Measurements from ENCODE around the gene C12orf76. TPM values are rescaled to one million over a fixed set of nuclear protein-coding genes. Genes with fewer than 3 reads are reported as not detected.

C12orf76 gene
- total and polyA plus RNA-seq, 9 of the 15 experiments (the other 6 are each of a cell fraction or from before 2014, with no cell fraction given) = 6.3 to 38.6 (median 12.3) TPM

GRCh38 chr12:109995686-109996482 lies 52.4 kb downstream of the C12orf76 start, which contains the start of gene GIT2 (continued):
- TF ChIP-seq TFAM (CRISPR knock-in tag; conservative IDR thresholded peaks at IDR 0.05) = no peak
- TF ChIP-seq ZEB2 (IDR thresholded peaks at IDR 0.05) = no peak
- TF ChIP-seq CREB1 (IDR thresholded peaks at IDR 0.05) = peak; percentile 31; the same call in 1 of the 2 replicates
- no peak; the same call in 1 of the 2 replicates for TF ChIP-seq CREB1 (CRISPR knock-in tag; IDR thresholded peaks at IDR 0.05)
- TF ChIP-seq NKRF (IDR thresholded peaks at IDR 0.05; ENCODE audit: borderline replicate concordance) = peak; percentile 69
- TF ChIP-seq ZNF232 (CRISPR knock-in tag; IDR thresholded peaks at IDR 0.05) = peak; percentile 52; the same call in 1 of the 2 replicates
- TF ChIP-seq ZNF766 (CRISPR knock-in tag; conservative IDR thresholded peaks at IDR 0.05) = 0 out of 2 replicates have a peak, but pooled peaks have one; percentile 44
- no peak for TF ChIP-seq MTF1 (CRISPR knock-in tag; IDR thresholded peaks at IDR 0.05; ENCODE audit: borderline replicate concordance)
- TF ChIP-seq PRMT5 (CRISPR knock-in tag; IDR thresholded peaks at IDR 0.05) = 0 out of 2 replicates have a peak, but pooled peaks have one; percentile 31
- 0 out of 2 replicates have a peak, but pooled peaks have one; percentile 38 for TF ChIP-seq CBFB (CRISPR knock-in tag; IDR thresholded peaks at IDR 0.05)
- TF ChIP-seq POLR2A (conservative IDR thresholded peaks at IDR 0.05) = peak; percentile 79
- peak; percentile 99 for TF ChIP-seq TFE3 (CRISPR knock-in tag; IDR thresholded peaks at IDR 0.05)
- no peak for TF ChIP-seq ZNF280A (IDR thresholded peaks at IDR 0.05; ENCODE audit: low read depth, partially characterized antibody)
- TF ChIP-seq GABPB1 (CRISPR knock-in tag; IDR thresholded peaks at IDR 0.05) = peak; percentile 92
- peak; percentile 37 for TF ChIP-seq CCNT2 (IDR thresholded peaks at IDR 0.05; ENCODE audit: borderline replicate concordance, extremely low read depth, insufficient read length, low read depth, low read length)
- peak; percentile 64; the same call in 1 of the 2 replicates for TF ChIP-seq HNRNPL (IDR thresholded peaks at IDR 0.05; ENCODE audit: low read depth, low read length)
- peak; percentile 62; the same call in 1 of the 2 replicates for TF ChIP-seq POLR2AphosphoS5 (IDR thresholded peaks at IDR 0.05; ENCODE audit: control insufficient read depth, insufficient read depth, low read depth, low read length)
- no peak; the same call in 1 of the 2 replicates for TF ChIP-seq MBD2 (IDR thresholded peaks at IDR 0.05; ENCODE audit: borderline replicate concordance, low read depth)
- peak; percentile 97 for TF ChIP-seq RAD51 (IDR thresholded peaks at IDR 0.05; ENCODE audit: borderline replicate concordance, low read depth)
- 0 out of 2 replicates have a peak, but pooled peaks have one; percentile 32 for TF ChIP-seq E2F4 (CRISPR knock-in tag; IDR thresholded peaks at IDR 0.05; ENCODE audit: low read depth)
- peak; percentile 44 for TF ChIP-seq FUS (optimal IDR thresholded peaks at IDR 0.05; ENCODE audit: low read depth, low read length)

Data from K562 (cell line).